Effector CD4-positive, alpha-beta T cell (primary cell): ENCODE data around the gene SCMH1.
A peak's percentile ranks its signal among the peaks of the same experiment; 100 is the strongest.
"Not testable (repeated sequence)": the region's sequence is repeated elsewhere in the genome, so short reads cannot be mapped to it uniquely, and the experiment has no call there.

Experiments
- DNase-seq: peaks from one replicate; pipeline ENCODE4 v3.0.0-alpha.2; 2020
- total RNA-seq: gene quantifications from one replicate; lab custom pipeline; 2026; lab: John Stamatoyannopoulos, UW

SCMH1 gene
- total RNA-seq, result 28.1 reads per million, percentile 55 among the genes with 10 or more reads in this experiment

DNA sequence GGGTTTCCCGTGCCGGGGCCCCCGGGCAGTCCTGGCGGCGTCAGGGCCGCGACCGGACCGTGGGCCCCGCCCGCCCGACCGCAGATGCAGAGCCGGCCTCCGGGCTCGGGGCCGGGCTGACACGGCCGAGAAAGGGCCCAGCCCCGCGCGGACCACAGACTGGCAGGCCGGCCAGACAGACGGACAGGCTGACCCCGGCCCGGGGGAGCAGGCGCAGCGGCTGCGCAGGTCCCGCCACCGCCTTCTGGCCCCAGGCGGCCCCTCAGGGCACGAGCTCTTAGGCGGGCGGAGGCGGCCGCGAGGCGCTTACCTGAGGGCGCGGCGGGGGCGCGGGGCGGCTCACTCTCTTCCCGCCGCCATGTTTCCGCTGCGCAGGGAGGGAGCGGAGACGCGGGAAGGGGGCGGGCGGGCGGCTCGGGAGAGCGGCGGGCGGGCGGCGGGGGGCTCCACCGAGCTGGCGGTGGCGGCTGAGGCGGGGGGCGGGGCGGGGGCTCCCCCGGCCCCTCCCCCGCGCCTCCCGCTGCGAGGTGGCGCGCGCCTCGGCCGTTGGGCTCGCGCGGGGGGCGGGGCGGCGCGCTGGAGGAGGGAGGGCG, at the start of gene SCMH1:
SCMH1 (minus strand) TSS at position 558 of the 593 bp plus-strand sequence. CDS start 56,173 bp downstream, outside the sequence.
- DNase-seq, result peak; percentile 36

DNA sequence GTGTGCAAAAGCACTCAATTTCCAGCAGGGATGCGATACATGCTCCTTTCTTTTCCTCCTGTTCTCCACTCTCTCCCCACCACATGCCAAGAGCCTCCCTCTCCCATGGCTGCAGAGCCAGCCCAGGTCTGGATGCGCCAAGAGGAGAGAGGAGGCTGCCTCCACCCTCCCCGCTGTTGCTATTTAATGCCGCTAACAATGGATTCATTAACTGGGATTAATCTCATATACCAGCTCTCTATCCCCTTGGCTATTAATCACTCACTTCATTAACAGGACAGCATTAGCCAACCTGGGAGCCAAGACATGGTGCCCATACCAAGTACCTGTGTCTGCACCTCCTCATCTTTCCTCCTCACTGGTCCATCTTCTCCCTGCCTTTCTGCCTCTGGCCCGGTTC, 49.1 kb upstream of the SCMH1 start:
- no peak for DNase-seq

DNA sequence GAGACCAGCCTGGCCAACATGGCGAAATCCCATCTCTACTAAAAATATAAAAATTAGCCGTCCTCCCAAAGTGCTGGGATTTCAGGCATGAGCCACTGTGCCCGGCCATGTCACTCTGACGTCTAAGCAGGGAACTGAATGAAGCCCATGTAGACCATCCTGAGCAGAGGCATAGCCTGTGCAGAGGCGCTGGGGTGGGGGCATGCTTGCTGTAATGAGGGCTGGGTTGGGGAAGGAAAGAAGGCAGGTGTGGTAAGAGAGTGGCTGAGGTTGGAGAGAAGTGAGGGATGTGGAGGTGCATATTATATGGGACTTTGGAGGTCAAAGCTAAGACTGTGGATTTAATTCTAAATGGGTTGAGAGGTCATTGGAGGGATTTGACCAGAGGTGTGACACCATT, 47.1 kb upstream of the SCMH1 start:
- DNase-seq, result no peak

- DNase-seq, result no peak
Observed at GRCh38 chr1:41286992-41287391, 44.9 kb upstream of the SCMH1 start.

- no peak for DNase-seq
Observed at GRCh38 chr1:41286486-41286885, 44.4 kb upstream of the SCMH1 start.

DNA sequence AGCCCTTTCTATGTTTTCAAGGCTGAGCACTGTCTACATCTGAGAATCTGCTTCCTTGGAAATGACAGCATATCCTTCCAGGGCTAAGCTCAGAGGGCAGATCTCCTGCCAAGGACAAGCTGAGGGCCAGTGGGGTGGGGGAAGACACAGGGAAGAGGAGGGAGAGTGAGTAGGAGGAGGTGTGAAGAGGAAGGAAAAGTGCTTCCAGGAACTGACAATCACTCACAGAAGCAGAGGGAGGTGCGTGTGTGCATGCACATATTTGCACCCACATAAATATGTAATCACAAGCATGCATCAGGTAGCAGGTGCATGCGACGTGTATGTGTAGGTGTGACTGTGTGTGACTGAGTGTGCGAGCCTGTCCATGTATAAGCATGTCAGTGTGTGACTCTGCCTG, 43.7 kb upstream of the SCMH1 start:
- no peak for DNase-seq

GRCh38 chr1:41284121-41284520, 42.0 kb upstream of the SCMH1 start:
- DNase-seq, result no peak

DNA sequence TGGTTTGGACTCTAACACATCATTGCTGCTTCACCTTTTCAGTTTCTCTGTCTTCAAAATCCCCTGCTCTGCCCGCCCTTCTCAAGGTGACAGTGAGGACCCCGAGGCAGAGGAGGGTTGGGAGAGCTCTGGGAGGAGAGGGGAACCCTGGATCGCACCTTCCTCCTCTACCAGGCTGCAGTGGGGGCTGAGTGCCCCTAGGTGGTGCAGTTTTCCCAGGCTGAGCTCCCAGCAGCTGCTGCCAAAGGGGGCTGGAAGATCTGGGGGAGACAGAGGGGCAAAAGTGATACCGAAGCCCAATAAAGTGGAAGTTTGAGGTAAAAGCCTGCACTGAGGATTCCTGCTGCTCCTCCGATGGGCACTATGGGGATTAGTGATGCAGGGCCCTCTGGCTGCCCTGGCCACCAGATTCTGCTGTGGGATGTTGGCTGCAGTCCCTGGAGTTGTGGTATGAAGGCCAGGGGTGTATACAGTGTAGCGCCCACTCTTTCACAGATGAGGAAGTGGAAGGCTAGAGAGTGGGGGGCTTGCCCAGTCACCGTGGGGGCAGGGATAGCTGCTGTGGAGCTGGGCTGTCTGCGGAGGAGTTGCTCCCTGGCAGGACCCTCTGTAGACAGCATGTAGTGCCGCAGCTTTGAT, 40.7 kb upstream of the SCMH1 start:
- DNase-seq, result no peak

GRCh38 chr1:41281334-41281733, 39.2 kb upstream of the SCMH1 start:
- DNase-seq, result no peak

GRCh38 chr1:41280202-41281032, 38.3 kb upstream of the SCMH1 start:
- no peak for DNase-seq

- no peak for DNase-seq
Observed at GRCh38 chr1:41278076-41278475, 36.0 kb upstream of the SCMH1 start.

DNA sequence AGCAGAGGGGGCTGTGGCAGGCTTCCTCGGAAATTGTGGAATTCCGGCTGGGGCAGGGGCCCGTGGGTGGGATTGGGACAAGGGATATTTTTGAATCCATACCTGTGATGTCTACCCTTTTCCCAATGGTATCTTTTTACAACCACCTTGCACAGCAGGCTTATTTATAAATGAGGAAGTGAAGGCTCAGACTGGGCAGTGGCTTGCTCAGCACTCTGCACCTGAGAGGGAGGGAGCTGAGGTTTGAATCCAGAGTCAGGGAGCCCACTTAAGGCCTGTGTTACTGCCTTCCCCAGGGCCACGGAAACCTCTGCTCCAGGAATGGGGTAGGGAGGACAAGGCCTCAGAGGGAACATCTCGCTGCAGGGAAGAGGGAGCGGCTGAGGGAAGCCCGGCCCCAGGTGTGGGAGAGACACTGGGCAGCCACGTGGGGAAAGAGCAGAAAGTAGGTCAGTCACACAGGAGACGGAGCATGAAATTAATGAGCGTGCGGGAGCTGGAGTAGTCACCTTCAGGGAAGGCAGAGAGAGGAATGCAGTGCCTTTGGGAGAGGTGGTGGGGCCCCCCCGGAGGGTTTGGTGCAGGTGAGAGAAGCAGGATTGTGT, 35.4 kb upstream of the SCMH1 start:
- DNase-seq, result no peak

DNA sequence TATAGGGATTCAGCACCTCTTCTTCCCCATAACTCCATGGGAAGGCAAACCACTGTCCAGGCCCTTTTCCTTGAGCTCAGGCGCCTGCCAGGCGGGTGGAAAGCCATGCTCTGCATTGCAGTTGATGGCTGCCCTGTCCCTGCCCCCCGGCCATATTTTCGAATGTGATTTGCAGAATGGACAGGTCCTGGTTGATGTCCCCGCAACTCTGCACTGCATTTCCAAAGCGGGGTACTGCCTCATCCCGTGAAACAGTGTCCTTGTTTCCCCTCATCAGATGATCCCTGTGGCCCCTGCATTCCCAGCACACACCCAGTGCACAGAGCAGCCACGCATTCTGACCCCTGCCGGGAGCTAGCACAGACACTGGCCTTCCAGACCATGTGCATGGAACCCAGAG, 33.7 kb upstream of the SCMH1 start:
- DNase-seq, result no peak

- no peak for DNase-seq
Observed at GRCh38 chr1:41274752-41275545, 32.8 kb upstream of the SCMH1 start.

DNA sequence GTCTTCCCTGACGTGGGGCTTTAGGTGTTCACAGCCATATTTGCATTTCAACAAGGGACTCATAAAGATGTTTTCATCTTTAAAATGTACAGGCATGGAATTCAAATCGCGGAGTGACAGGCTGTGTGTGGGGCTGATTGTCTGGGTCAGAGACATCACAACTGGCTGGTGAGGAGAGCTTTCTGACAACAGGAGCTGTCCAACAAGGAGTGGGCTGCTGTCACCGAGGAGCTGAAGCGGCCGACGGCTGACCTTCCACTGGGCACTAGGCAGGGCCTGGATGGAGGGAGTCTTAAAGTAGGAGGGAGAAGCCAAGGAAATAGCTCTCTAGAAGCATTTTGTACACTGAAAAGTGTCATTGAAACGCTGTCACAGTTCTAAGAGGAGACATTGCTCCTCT, 30.5 kb upstream of the SCMH1 start:
- no peak for DNase-seq

DNA sequence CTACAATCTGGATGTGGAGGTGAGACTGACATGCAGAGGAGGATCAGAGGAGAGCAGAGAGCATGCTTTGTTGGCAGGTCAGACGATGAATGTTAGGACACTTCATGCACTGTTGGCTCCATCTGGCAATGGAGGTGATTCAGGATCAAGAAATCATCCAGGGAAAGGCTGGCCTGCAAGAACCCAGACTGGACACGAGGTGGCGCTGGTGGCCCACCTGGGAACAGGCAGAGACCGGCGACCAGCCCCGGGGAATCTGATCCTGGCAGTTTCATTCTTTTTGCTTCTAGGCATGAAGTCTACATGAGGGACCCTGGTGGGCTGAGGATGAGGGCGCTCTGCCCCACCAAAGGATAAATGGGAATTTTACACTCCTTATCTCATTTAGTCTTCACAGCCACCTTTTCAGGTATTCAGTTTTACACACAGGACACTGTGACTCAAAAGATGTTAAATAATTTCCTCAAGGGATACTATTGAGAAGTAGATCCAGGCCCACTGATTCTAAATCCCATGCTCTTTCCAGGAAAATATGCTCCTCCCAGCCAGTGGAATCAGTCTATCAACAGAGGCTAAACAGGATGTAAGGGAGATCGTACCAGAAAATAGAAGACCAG, 26.2 kb upstream of the SCMH1 start:
- DNase-seq, result peak; percentile 62

DNA sequence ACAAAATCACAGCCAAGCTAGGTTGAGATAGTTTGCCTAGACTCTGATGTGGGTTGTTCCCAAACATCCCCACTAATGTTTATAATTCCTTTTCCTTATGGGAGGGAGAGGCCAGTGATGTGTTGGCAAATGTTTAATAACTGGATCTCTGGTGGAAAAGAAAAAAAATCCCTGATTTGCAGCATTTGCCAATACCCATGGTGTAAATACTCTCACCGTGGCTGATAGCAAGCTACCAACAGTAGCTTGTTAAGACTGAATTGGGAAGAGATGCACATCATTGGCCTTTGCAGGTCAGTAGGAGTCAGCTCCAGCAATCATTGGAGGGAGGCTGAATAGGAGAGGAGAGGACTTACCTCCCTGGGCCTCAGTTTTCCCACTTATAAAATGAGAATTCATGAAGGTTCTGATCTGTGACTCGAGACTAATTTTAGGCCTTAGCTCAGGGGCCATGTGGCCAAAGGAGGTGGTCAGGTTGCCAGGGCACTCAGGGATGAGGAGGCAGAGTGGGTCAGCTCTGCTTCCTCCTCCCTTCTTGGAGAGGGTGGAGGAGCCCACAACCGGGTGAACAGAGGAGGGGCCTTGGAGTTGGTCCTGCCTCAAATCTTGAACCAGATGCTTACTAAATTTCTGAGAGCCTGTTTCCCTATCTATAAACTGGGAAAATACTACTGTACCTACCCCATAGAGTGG, 20.0 kb upstream of the SCMH1 start:
- DNase-seq, result no peak

GRCh38 chr1:41260768-41261167, 18.7 kb upstream of the SCMH1 start:
- no peak for DNase-seq

DNA sequence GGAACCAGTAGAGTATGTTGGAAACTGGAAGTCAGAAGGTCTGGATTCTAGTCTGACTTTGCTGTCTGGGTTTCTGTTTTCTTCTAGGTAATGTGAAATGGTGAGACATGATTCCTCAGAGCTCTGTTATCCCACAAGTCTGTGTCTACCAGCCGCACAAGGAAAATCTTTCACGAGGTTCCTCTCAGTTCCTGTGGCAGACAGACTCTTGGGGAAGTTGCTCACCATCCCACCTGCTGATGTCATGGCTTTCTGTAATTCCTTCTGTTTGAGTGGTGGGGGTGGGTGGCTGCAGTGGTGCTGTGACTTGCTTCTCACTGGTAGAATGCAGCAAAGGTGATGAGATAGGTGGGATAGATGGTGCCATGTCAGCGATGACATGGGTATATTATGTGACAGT, 17.1 kb upstream of the SCMH1 start:
- DNase-seq, result no peak

DNA sequence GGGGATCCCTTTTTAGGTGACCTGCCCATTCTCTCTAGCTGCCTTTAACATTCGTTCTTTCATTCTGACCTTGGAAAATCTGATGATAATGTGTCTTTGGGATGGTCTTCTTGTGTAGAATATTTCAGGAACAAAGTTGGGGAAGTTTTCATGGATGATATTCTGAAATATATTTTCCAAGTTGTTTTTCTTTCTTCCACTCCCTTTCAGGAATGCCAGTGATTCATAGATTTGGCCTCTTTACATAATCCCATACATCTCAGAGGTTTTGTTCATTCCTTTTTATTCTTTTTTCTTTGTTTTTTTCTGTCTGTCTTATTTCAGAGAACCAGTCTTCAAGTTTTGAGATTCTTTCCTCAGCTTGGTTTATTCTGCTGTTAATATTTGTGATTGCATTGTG, 13.9 kb upstream of the SCMH1 start:
- DNase-seq, result no peak

GRCh38 chr1:41251120-41251519, 9.0 kb upstream of the SCMH1 start:
- not testable (repeated sequence) for DNase-seq

GRCh38 chr1:41249319-41249718, 7.2 kb upstream of the SCMH1 start:
- no peak for DNase-seq
